Measurements from ENCODE around the gene PNKP.

Gene PNKP

GRCh38 chr19:49890349-49891311 lies 23.3 kb upstream of the PNKP start:
- peak; percentile 52 for DNase-seq (ENCODE audit: low spot score)

- peak; percentile 85 for DNase-seq (ENCODE audit: low spot score)
These were observed 22.4 kb upstream of the PNKP start for GRCh38 chr19:49889687-49890348.

GRCh38 chr19:49889038-49889686 lies 21.8 kb upstream of the PNKP start:
- DNase-seq (ENCODE audit: low spot score), result no peak

- no peak for DNase-seq (ENCODE audit: low spot score)
These were observed 21.1 kb upstream of the PNKP start for GRCh38 chr19:49888510-49888824.

- no peak for DNase-seq (ENCODE audit: low spot score)
These were observed 20.5 kb upstream of the PNKP start for GRCh38 chr19:49887665-49888509.

GRCh38 chr19:49887037-49887664 lies 19.8 kb upstream of the PNKP start:
- no peak for DNase-seq (ENCODE audit: low spot score)

GRCh38 chr19:49884760-49885159 lies 17.4 kb upstream of the PNKP start:
- no peak for DNase-seq (ENCODE audit: low spot score)

- DNase-seq (ENCODE audit: low spot score), result no peak
These were observed 16.7 kb upstream of the PNKP start for GRCh38 chr19:49884109-49884508.

- DNase-seq (ENCODE audit: low spot score), result no peak
These were observed 15.7 kb upstream of the PNKP start for GRCh38 chr19:49883094-49883493.

- DNase-seq (ENCODE audit: low spot score), result no peak
These were observed 15.3 kb upstream of the PNKP start for GRCh38 chr19:49882643-49883042.

- no peak for DNase-seq (ENCODE audit: low spot score)
These were observed 14.5 kb upstream of the PNKP start for GRCh38 chr19:49881672-49882394.

GRCh38 chr19:49881186-49881585 lies 13.8 kb upstream of the PNKP start:
- no peak for DNase-seq (ENCODE audit: low spot score)

GRCh38 chr19:49880162-49880869 lies 12.9 kb upstream of the PNKP start:
- no peak for DNase-seq (ENCODE audit: low spot score)

GRCh38 chr19:49879243-49879963 lies 12.0 kb upstream of the PNKP start:
- no peak for DNase-seq (ENCODE audit: low spot score)

- DNase-seq (ENCODE audit: low spot score), result no peak
These were observed 11.3 kb upstream of the PNKP start for GRCh38 chr19:49878744-49879070.

GRCh38 chr19:49877879-49878743 lies 10.7 kb upstream of the PNKP start:
- DNase-seq (ENCODE audit: low spot score), result peak; percentile 99

GRCh38 chr19:49877020-49877878 lies 9.9 kb upstream of the PNKP start, which contains the start of the genes AKT1S1 and TBC1D17:
TSS of gene AKT1S1 (minus strand) at chr19:49877355. CDS start at chr19:49873295, 4,060 bp downstream.
TSS of gene TBC1D17 (plus strand) at chr19:49877702. CDS start at chr19:49877724, 22 bp downstream.
- peak; percentile 100 for DNase-seq (ENCODE audit: low spot score)

Data from hematopoietic multipotent progenitor cell treated with erythropoietin and hydrocortisone succinate and interleukin-3 and kit ligand, for 15 days (in vitro differentiated cells).